GM23338 (cell line): ENCODE data around the gene FBXO46. TPM values are rescaled to one million over a fixed set of nuclear protein-coding genes. Genes with fewer than 3 reads are reported as not detected.
"Not testable (repeated sequence)": the region's sequence is repeated elsewhere in the genome, so short reads cannot be mapped to it uniquely, and the experiment has no call there.

Experiments used
- ATAC-seq: fragments of 200-7000 bp; cut with Tn5 transposase; 3 replicates; pipeline ENCODE4 v1.9.1; 2020
- DNase-seq: peaks from one replicate; pipeline ENCODE4 v3.0.0-alpha.2; 2015; ENCODE audit warnings: low spot score
- H2AFZ ChIP-seq: fragments of 200-600 bp; sonication (generic); 2 replicates; pipeline ENCODE4 v1.8.0; 2016; ENCODE audit warnings: antibody characterized with exemption, mild to moderate bottlenecking, moderate library complexity
- H3F3A ChIP-seq: fragments of 200-600 bp; sonication (generic); replicated peaks from 2 replicates; pipeline ENCODE4 v1.8.0; 2017; ENCODE audit warnings: antibody characterized with exemption, mixed run types, low read depth
- H3K27ac ChIP-seq: fragments of 200-600 bp; sonication (generic); 2 replicates; pipeline ENCODE4 v1.6.1; 2016; ENCODE audit warnings: low read depth
- H3K27me3 ChIP-seq: fragments of 200-600 bp; sonication (generic); 2 replicates; pipeline ENCODE4 v1.8.0; 2016; ENCODE audit warnings: mild to moderate bottlenecking, mixed run types, moderate library complexity; ENCODE audit not compliant: insufficient read depth
- H3K36me3 ChIP-seq: fragments of 200-600 bp; sonication (generic); 2 replicates; pipeline ENCODE4 v1.8.0; 2016; ENCODE audit warnings: mild to moderate bottlenecking; ENCODE audit not compliant: insufficient read depth
- H3K4me1 ChIP-seq: fragments of 200-600 bp; sonication (generic); 2 replicates; pipeline ENCODE4 v1.8.0; 2016; ENCODE audit warnings: mild to moderate bottlenecking, moderate library complexity; ENCODE audit not compliant: insufficient read depth
- H3K4me2 ChIP-seq: fragments of 200-600 bp; sonication (generic); 2 replicates; pipeline ENCODE4 v1.7.1; 2017; ENCODE audit warnings: mixed run types
- H3K4me3 ChIP-seq: fragments of 200-600 bp; sonication (generic); 2 replicates; pipeline ENCODE4 v1.6.1; 2016; ENCODE audit warnings: mixed run types
- H3K79me2 ChIP-seq: fragments of 200-600 bp; sonication (generic); replicated peaks from 2 replicates; pipeline ENCODE4 v1.8.0; 2017; ENCODE audit warnings: mild to moderate bottlenecking; ENCODE audit not compliant: insufficient read depth
- H3K9me2 ChIP-seq: fragments of 200-600 bp; sonication (generic); 2 replicates; pipeline ENCODE4 v1.8.0; 2017; ENCODE audit not compliant: insufficient read depth
- H4K20me1 ChIP-seq: fragments of 200-600 bp; sonication (generic); replicated peaks from 2 replicates; pipeline ENCODE4 v1.8.0; 2017; ENCODE audit warnings: mild to moderate bottlenecking; ENCODE audit not compliant: insufficient read depth
- H3K27ac Mint-ChIP-seq: 2 replicates; pipeline ENCODE4 v1.8.0; 2020; ENCODE audit warnings: inconsistent platforms, mild to moderate bottlenecking, moderate library complexity, mixed read lengths
- H3K27me3 Mint-ChIP-seq: 3 replicates; pipeline ENCODE4 v1.8.0; 2022; ENCODE audit warnings: low read depth, mild to moderate bottlenecking, moderate library complexity, mixed read lengths, inconsistent platforms; ENCODE audit not compliant: insufficient read depth, poor library complexity
- H3K36me3 Mint-ChIP-seq: 3 replicates; pipeline ENCODE4 v1.8.0; 2021; ENCODE audit warnings: low read depth, mild to moderate bottlenecking, inconsistent platforms, moderate library complexity, mixed read lengths
- H3K4me1 Mint-ChIP-seq: 3 replicates; pipeline ENCODE4 v1.8.0; 2020; ENCODE audit warnings: mild to moderate bottlenecking, inconsistent platforms, mixed read lengths
- H3K4me3 Mint-ChIP-seq: 3 replicates; pipeline ENCODE4 v1.8.0; 2021; ENCODE audit warnings: moderate library complexity, mild to moderate bottlenecking, inconsistent platforms, mixed read lengths
- H3K9me3 Mint-ChIP-seq: 3 replicates; pipeline ENCODE4 v1.8.0; 2020; ENCODE audit warnings: moderate library complexity, mild to moderate bottlenecking, inconsistent platforms, mixed read lengths
- EZH2 ChIP-seq: fragments of 200-600 bp; sonication (generic); IDR thresholded peaks from one replicate; pipeline ENCODE4 v1.8.0; 2017; ENCODE audit warnings: antibody characterized with exemption, mild to moderate bottlenecking, low read depth; ENCODE audit not compliant: unreplicated experiment
- EZH2phosphoT487 ChIP-seq: fragments of 200-600 bp; sonication (generic); IDR thresholded peaks from one replicate; pipeline ENCODE4 v1.8.1; 2018; ENCODE audit warnings: antibody characterized with exemption; ENCODE audit not compliant: unreplicated experiment
- JUNB ChIP-seq: IDR thresholded peaks from one replicate; pipeline ENCODE4 v1.6.1; 2016; ENCODE audit warnings: antibody characterized with exemption; ENCODE audit not compliant: unreplicated experiment
- POLR2AphosphoS5 ChIP-seq: IDR thresholded peaks from 2 replicates; pipeline ENCODE4 v1.6.1; 2016; ENCODE audit warnings: antibody characterized with exemption, low read depth
- ZNF331 ChIP-seq: fragments of 250-450 bp; sonication (Bioruptor Pico); IDR thresholded peaks from 2 replicates; pipeline ENCODE4 v1.5.0; 2020; ENCODE audit warnings: low read depth, mild to moderate bottlenecking, moderate library complexity
- ZNF462 ChIP-seq: fragments of 250-450 bp; sonication (Bioruptor Pico); IDR thresholded peaks from 2 replicates; pipeline ENCODE4 v1.5.0; 2020; ENCODE audit warnings: mild to moderate bottlenecking, moderate library complexity
- polyA plus RNA-seq: library from polyadenylated mRNA; unstranded; fragments of >200 nt; fragmentation: Nextera tagmentation; extraction: Ambion mirVana; gene quantifications from 2 replicates; pipeline ENCODE4 v1.2.1, GENCODE V29; 2016
- total RNA-seq: library from RNA; depleted of rRNA; stranded (reverse); fragments of >200 nt; shearing (Covaris generic); gene quantifications from 2 replicates; pipeline ENCODE4 v1.2.3, GENCODE V29; 2014
- TF ChIP-seq, protein P1 (sequence below), 2 experiments: fragments of 200-600 bp in 1 of 2; sonication (generic) in 1 of 2; conservative IDR thresholded peaks; 2 replicates each; pipeline versions ENCODE4 v1.5.1 to v1.6.1; 2016 to 2017; ENCODE audit warnings: antibody characterized with exemption in 2 of 2, low read depth in 2 of 2, mild to moderate bottlenecking in 2 of 2, moderate library complexity in 1 of 2
- TF ChIP-seq, protein P2 (sequence below): IDR thresholded peaks from 2 replicates; pipeline ENCODE4 v1.6.1; 2016; ENCODE audit warnings: antibody characterized with exemption

The FBXO46 gene
- total and polyA plus RNA-seq, 2 experiments from 2014 or later, result 9.4 to 35.8 TPM

- TF ChIP-seq ZNF462 (CRISPR knock-in tag), result no peak
- no peak for TF ChIP-seq EZH2phosphoT487
- no peak for TF ChIP-seq ZNF331 (CRISPR knock-in tag)
- TF ChIP-seq POLR2AphosphoS5, result no peak
- no peak for TF ChIP-seq JUNB
- no peak for TF ChIP-seq EZH2
- TF ChIP-seq, protein P1, sequence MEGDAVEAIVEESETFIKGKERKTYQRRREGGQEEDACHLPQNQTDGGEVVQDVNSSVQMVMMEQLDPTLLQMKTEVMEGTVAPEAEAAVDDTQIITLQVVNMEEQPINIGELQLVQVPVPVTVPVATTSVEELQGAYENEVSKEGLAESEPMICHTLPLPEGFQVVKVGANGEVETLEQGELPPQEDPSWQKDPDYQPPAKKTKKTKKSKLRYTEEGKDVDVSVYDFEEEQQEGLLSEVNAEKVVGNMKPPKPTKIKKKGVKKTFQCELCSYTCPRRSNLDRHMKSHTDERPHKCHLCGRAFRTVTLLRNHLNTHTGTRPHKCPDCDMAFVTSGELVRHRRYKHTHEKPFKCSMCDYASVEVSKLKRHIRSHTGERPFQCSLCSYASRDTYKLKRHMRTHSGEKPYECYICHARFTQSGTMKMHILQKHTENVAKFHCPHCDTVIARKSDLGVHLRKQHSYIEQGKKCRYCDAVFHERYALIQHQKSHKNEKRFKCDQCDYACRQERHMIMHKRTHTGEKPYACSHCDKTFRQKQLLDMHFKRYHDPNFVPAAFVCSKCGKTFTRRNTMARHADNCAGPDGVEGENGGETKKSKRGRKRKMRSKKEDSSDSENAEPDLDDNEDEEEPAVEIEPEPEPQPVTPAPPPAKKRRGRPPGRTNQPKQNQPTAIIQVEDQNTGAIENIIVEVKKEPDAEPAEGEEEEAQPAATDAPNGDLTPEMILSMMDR (conservative IDR thresholded peaks at IDR 0.05; ENCODE audit: low read depth in 2 of 2), result no peak
- TF ChIP-seq, protein P2, sequence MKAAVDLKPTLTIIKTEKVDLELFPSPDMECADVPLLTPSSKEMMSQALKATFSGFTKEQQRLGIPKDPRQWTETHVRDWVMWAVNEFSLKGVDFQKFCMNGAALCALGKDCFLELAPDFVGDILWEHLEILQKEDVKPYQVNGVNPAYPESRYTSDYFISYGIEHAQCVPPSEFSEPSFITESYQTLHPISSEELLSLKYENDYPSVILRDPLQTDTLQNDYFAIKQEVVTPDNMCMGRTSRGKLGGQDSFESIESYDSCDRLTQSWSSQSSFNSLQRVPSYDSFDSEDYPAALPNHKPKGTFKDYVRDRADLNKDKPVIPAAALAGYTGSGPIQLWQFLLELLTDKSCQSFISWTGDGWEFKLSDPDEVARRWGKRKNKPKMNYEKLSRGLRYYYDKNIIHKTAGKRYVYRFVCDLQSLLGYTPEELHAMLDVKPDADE, result no peak
Observed at GRCh38 chr19:45752639-45753038, 21.9 kb upstream of the FBXO46 start (continued).

GRCh38 chr19:45751483-45751882 is 20.8 kb upstream of the FBXO46 start:
- not testable (repeated sequence) for H3K4me1 ChIP-seq, H3K9me3 Mint-ChIP-seq, H3K4me2 ChIP-seq, H3K27me3 Mint-ChIP-seq, H3K9me2 ChIP-seq, H3K36me3 Mint-ChIP-seq, H3K4me3 ChIP-seq, H3K27ac ChIP-seq, ATAC-seq, H2AFZ ChIP-seq, H3K27ac Mint-ChIP-seq, H3K27me3 ChIP-seq, H4K20me1 ChIP-seq, H3K36me3 ChIP-seq, H3K4me1 Mint-ChIP-seq, H3F3A ChIP-seq, H3K4me3 Mint-ChIP-seq, DNase-seq, H3K79me2 ChIP-seq
